OCI-LY7 (cell line): ENCODE measurements around the gene CDH23. TPM values are rescaled to one million over a fixed set of nuclear protein-coding genes. Genes with fewer than 3 reads are reported as not detected.

Experiments
- BruUV-seq: library from RNA; stranded (reverse); fragments of 400-500 nt; replicated peaks from 2 replicates; lab custom pipeline; 2021; lab: Mats Ljungman, UMichigan
- CTCF ChIA-PET: fragments of 300-600 bp; sonication (Branson Sonifier 250); formaldehyde crosslinking; loops from one replicate; lab custom pipeline; 2022; ENCODE audit warnings: antibody characterized with exemption; ENCODE audit not compliant: unreplicated experiment; lab: Charles Lee
- POLR2A ChIA-PET: fragments of 300-600 bp; sonication (Branson Sonifier 250); formaldehyde crosslinking; loops from one replicate; lab custom pipeline; 2022; ENCODE audit warnings: antibody characterized with exemption; lab: Charles Lee
- DNase-seq: peaks from one replicate; pipeline ENCODE4 v3.0.0-alpha.2; 2015; ENCODE audit warnings: low spot score
- H2AFZ ChIP-seq: fragments of 200-600 bp; sonication (generic), shearing (Covaris generic); 2 replicates; pipeline ENCODE4 v1.6.1; 2014; ENCODE audit warnings: mild to moderate bottlenecking, antibody characterized with exemption, low read length, moderate library complexity
- H3K27ac ChIP-seq: fragments of 200-600 bp; sonication (generic); 2 replicates; pipeline ENCODE4 v1.5.1; 2014; ENCODE audit warnings: mixed run types, low read depth, mild to moderate bottlenecking, moderate library complexity, low read length, inconsistent platforms; ENCODE audit not compliant: poor library complexity, severe bottlenecking
- H3K36me3 ChIP-seq: fragments of 200-600 bp; sonication (generic); 2 replicates; pipeline ENCODE4 v1.6.1; 2014; ENCODE audit warnings: mild to moderate bottlenecking, antibody characterized with exemption, low read length, moderate library complexity, mixed read lengths; ENCODE audit not compliant: insufficient read depth
- H3K4me1 ChIP-seq: fragments of 200-600 bp; sonication (generic); 2 replicates; pipeline ENCODE4 v1.5.1; 2014; ENCODE audit warnings: mild to moderate bottlenecking, low read length; ENCODE audit not compliant: insufficient read depth, poor library complexity, severe bottlenecking
- H3K4me2 ChIP-seq: fragments of 200-600 bp; sonication (generic); 2 replicates; pipeline ENCODE4 v1.6.1; 2014; ENCODE audit warnings: mild to moderate bottlenecking, low read length
- H3K4me3 ChIP-seq: fragments of 200-600 bp; sonication (generic); 2 replicates; pipeline ENCODE4 v1.5.1; 2014; ENCODE audit warnings: mild to moderate bottlenecking, low read depth, low read length; ENCODE audit not compliant: poor library complexity, severe bottlenecking
- H3K79me2 ChIP-seq: fragments of 200-600 bp; sonication (generic); 2 replicates; pipeline ENCODE4 v1.6.1; 2016; ENCODE audit warnings: low read depth, mild to moderate bottlenecking, low read length, moderate library complexity, mixed read lengths; ENCODE audit not compliant: insufficient read depth
- H3K9me2 ChIP-seq: fragments of 200-600 bp; sonication (generic); 2 replicates; pipeline ENCODE4 v1.6.1; 2016; ENCODE audit warnings: mild to moderate bottlenecking, low read length, mixed read lengths; ENCODE audit not compliant: insufficient read depth
- H3K9me3 ChIP-seq: fragments of 200-600 bp; sonication (generic); 2 replicates; pipeline ENCODE4 v1.6.1; 2014; ENCODE audit warnings: mild to moderate bottlenecking, mixed run types, low read length, mixed read lengths
- H4K20me1 ChIP-seq: fragments of 200-600 bp; sonication (generic); 2 replicates; pipeline ENCODE4 v1.6.1; 2014; ENCODE audit warnings: mild to moderate bottlenecking, antibody characterized with exemption, low read length, moderate library complexity, mixed read lengths; ENCODE audit not compliant: insufficient read depth
- EZH2phosphoT487 ChIP-seq: fragments of 200-600 bp; sonication (generic); IDR thresholded peaks from 2 replicates; pipeline ENCODE4 v1.6.1; 2018; ENCODE audit warnings: low read depth, borderline replicate concordance, mild to moderate bottlenecking, mixed run types, antibody characterized with exemption, low read length, moderate library complexity, mixed read lengths
- intact Hi-C: fragments of 100-400 bp; cut with micrococcal nuclease; formaldehyde crosslinking; loops from one replicate; pipeline ENCODE4 v1.10.0; 2022; ENCODE audit not compliant: unreplicated experiment
- total RNA-seq, 2 experiments: library from RNA; depleted of rRNA in 1 of 2; stranded (reverse); fragments of >200 nt in 1 of 2; shearing (Covaris generic) in 1 of 2; gene quantifications; 2 replicates each; pipeline ENCODE4 v1.2.3, GENCODE V29; 2014 to 2022
- TF ChIP-seq, protein P1 (sequence below): fragments of 200-600 bp; sonication (generic); conservative IDR thresholded peaks from 2 replicates; pipeline ENCODE4 v1.5.1; 2014; ENCODE audit warnings: mild to moderate bottlenecking, antibody characterized with exemption, low read length, moderate library complexity, mixed read lengths

Gene CDH23
- total RNA-seq, 2 experiments from 2014 or later = 0.92 to 9.9 TPM

DNA sequence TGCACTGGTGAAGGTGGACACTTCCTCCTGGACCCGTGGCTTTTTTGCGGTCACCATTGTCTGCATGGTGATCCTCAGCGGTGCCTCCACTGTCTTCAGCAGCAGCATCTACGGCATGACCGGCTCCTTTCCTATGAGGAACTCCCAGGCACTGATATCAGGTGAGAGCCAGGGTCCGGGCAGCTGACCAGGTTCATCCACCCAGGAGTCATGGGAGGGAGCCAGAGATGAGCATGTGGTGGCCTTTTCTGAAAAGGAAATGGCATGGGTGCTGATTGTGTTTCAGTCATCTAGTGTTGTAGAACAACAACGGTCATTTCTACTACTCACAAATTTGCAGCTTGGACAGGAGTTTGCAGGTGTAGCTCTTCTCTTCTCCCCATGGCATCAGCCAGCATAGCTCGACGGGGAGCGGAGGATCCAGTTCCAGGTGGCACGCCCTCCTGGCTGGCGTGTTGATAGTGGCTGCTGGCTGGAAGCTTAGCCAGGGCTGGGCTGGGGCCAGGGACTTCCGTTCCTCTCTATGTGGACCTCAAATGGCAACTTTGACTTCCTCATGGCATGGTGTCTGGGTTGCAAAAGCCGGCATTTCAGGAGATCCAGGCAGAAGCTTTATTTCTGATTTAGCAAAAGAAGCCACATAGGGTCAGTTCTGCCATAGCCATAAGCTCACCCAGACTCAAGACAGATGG lies 44.9 kb upstream of the CDH23 start:
- H3K79me2 ChIP-seq = no peaks in the 10 kb centered on the region
- intact Hi-C loops = no loop called here
- no peak overlapping the region for H3K4me2 ChIP-seq
- POLR2A ChIA-PET = interaction anchor here (0.7 kb wide), 1 partner anchor 386 kb away, joined by 4 read pairs; no protein-coding TSS in a partner anchor
- BruUV-seq = no TSS peak
- no peaks in the 10 kb centered on the region for H3K36me3 ChIP-seq
- DNase-seq = no peak
- H2AFZ ChIP-seq = no peak overlapping the region
- no peak for TF ChIP-seq EZH2phosphoT487
- TF ChIP-seq, protein P1, sequence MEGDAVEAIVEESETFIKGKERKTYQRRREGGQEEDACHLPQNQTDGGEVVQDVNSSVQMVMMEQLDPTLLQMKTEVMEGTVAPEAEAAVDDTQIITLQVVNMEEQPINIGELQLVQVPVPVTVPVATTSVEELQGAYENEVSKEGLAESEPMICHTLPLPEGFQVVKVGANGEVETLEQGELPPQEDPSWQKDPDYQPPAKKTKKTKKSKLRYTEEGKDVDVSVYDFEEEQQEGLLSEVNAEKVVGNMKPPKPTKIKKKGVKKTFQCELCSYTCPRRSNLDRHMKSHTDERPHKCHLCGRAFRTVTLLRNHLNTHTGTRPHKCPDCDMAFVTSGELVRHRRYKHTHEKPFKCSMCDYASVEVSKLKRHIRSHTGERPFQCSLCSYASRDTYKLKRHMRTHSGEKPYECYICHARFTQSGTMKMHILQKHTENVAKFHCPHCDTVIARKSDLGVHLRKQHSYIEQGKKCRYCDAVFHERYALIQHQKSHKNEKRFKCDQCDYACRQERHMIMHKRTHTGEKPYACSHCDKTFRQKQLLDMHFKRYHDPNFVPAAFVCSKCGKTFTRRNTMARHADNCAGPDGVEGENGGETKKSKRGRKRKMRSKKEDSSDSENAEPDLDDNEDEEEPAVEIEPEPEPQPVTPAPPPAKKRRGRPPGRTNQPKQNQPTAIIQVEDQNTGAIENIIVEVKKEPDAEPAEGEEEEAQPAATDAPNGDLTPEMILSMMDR = no peak
- no peaks in the 10 kb centered on the region for H3K9me2 ChIP-seq
- no peaks in the 10 kb centered on the region for H3K4me1 ChIP-seq
- H3K4me3 ChIP-seq = no peak overlapping the region
- no peak overlapping the region for H3K27ac ChIP-seq
- no peaks in the 10 kb centered on the region for H4K20me1 ChIP-seq
- CTCF ChIA-PET = interaction anchor here (0.5 to 1.0 kb wide), 2 partner anchors 25 to 150 kb away, joined by 3 to 4 read pairs; no protein-coding TSS in a partner anchor
- H3K9me3 ChIP-seq = no peaks in the 10 kb centered on the region

DNA sequence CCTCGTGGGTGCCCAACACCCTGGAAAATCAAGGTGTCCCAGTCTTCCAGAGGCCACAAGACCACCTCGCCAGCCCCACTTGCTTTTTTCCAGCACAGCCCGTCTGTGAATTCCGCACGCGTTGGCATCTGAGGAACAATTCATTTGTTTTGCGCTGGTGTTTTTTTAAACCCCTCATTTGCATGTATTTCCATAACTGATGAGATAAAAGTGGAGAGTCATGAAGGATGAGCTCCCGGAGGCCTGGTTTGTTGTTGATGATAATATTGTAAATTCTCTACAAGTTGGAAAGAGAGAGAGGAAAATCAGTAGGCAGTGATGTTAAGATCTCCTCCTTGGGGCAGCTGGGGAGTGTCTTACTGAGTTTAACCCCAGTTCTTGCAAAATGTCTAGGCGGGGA lies 43.1 kb upstream of the CDH23 start:
- TF ChIP-seq, protein P1 = no peak
- TF ChIP-seq EZH2phosphoT487 = no peak
- Histone ChIP-seq H2AFZ (no peak overlapping the region), H3K79me2 (no peaks in the 10 kb centered on the region), H3K36me3 (no peaks in the 10 kb centered on the region), H3K27ac (no peak overlapping the region), H3K9me2 (no peaks in the 10 kb centered on the region), H4K20me1 (no peaks in the 10 kb centered on the region), H3K4me3 (no peak overlapping the region), H3K4me2 (no peak overlapping the region), H3K9me3 (no peaks in the 10 kb centered on the region), H3K4me1 (no peaks in the 10 kb centered on the region)
- ChIA-PET POLR2A (interaction anchor here (0.5 to 0.6 kb wide), 2 partner anchors 33 to 910 kb away, joined by 3 to 4 read pairs; no protein-coding TSS in a partner anchor), CTCF (no interaction called here)
- intact Hi-C loops = no loop called here
- no peak for DNase-seq
- BruUV-seq = no TSS peak

DNA sequence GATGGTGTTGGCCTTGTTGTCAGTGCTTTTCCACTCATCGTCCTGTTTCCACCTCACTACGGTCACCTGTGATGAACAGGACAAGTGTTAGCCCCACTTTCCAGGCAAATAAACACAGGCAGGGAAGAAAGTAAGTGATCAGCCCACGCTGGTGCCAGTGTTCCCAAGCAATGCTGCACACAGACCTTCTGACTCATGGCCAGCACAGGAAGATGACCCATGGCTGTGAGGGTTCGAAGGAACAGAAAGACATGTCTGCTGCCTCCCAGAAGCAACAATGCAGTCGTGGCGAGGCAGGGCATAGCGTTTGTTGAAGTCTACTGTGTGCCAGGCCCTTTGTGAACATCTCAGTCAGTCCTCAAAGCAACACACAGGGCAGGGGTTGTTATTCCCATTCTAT lies 41.9 kb upstream of the CDH23 start:
- intact Hi-C loops = no loop called here
- no TSS peak for BruUV-seq
- TF ChIP-seq, protein P1 = no peak
- TF ChIP-seq EZH2phosphoT487 = no peak
- Histone ChIP-seq H3K9me2 (no peaks in the 10 kb centered on the region), H3K79me2 (no peaks in the 10 kb centered on the region), H3K36me3 (no peaks in the 10 kb centered on the region; the same call in 1 of the 2 replicates), H3K9me3 (no peaks in the 10 kb centered on the region), H4K20me1 (no peaks in the 10 kb centered on the region), H3K4me3 (no peak overlapping the region), H3K4me1 (no peaks in the 10 kb centered on the region), H3K27ac (no peak overlapping the region), H2AFZ (no peak overlapping the region), H3K4me2 (no peak overlapping the region)
- CTCF ChIA-PET = no interaction called here
- POLR2A ChIA-PET = no interaction called here
- no peak for DNase-seq
